GM19193 (cell line): Measurements from ENCODE around the gene ACACA.

Experiments used
- POLR2A ChIP-seq: IDR thresholded peaks from 4 replicates; pipeline ENCODE4 v1.6.1; 2011; ENCODE audit not compliant: insufficient read depth, insufficient read length; ENCODE audit errors: extremely low read depth

Gene ACACA

DNA sequence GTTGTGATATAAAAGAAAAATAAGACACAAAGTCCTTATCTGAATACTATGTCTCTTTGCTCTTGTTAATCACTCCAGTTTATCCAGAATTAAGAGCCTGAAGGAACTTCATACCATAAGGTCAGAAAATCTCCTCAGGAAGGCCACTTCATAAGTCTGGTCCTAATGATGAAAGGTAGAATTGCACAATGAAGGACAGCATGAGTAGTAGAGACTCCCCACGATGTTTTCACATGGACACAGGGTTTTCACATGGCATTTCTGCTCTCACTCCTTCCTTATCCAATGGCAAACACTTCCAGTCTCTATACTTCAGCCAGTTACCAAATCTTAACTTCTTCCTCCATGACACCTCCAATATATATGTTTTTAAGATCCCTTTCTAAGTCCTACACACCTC, 41.0 kb downstream of the ACACA start:
- no peak for TF ChIP-seq POLR2A

GRCh38 chr17:37361543-37361942, 45.1 kb downstream of the ACACA start:
- no peak for TF ChIP-seq POLR2A

DNA sequence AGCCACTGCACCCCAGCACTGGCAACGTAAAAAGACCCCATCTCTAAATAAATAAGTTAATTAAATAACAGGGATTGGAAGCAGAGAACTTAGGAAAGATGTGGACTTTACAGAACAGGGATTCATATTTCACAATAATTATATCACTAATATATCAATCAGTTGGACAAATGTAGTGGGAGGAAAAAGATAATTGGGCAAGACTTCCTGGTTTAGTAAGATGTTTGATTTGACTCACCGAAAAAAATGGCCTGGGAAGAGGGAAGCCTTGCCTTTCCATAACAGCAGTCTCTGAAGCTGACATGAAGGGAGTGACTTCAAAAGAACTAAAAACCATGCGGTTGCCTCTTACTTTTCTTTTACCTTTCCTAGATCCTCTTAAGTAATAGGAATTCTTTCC, 46.0 kb downstream of the ACACA start:
- no peak for TF ChIP-seq POLR2A

- no peak for TF ChIP-seq POLR2A
Measured at GRCh38 chr17:37359682-37360188, 46.9 kb downstream of the ACACA start.

- peak; percentile 72 for TF ChIP-seq POLR2A
Measured at GRCh38 chr17:37358830-37359681, 47.6 kb downstream of the ACACA start.

DNA sequence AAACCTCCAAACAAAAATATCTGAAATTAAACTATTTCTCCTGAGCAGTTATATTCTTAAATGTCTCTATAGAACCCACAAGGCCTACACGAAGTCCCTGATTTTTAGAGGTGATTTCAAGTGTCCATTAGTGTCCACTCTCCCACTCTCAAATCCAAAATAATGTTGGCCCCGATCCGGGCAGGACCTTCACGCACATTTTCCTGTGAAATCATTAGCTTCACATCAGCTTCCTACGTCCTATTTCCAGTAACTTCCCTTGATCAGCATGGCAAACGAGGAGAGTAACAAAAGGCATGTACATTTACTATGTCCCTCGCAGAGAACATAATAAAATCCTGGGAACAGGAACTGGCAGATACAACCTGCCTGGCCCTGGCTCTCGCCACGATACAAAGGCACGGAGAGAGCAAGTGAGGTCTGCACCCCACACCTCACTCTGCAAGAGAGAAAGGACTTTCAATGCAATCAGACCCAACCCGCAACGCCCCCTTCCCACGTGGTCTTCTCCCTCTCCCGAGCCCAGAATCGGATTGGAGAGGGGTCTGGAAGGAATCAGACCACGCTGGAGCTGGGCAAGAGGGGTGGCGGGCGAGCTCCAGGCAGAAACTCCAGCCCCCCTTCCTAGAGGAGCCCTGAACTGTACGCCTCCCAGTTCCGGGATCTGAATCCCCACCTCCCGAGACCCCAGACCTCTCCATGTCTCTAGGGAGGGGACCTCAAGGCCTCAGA, 48.4 kb downstream of the ACACA start:
- TF ChIP-seq POLR2A: no peak

- TF ChIP-seq POLR2A: no peak
Measured at GRCh38 chr17:37344519-37344918, 62.1 kb downstream of the ACACA start.

DNA sequence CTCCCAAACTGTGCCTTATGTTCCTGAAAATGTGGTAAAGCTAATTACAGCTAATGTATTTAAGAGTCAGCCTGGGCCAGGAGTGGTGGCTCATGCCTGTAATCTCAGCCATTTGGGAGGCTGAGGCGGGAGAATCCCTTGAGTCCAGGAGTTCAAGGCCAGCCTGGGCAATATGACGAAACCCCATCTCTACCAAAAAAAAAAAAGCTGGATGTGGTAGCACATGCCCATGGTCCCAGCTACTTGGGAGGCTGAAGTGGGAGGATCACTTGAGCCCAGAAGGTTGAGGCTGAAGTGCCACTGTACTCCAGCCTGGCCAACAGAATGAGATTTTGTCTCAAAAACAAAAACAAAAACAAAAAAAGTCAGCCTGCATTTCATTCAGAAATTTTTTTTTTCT, 64.0 kb downstream of the ACACA start:
- no peak for TF ChIP-seq POLR2A

GRCh38 chr17:37340804-37341203, 65.8 kb downstream of the ACACA start:
- TF ChIP-seq POLR2A: no peak

- no peak for TF ChIP-seq POLR2A
Measured at GRCh38 chr17:37339321-37339720, 67.3 kb downstream of the ACACA start.

DNA sequence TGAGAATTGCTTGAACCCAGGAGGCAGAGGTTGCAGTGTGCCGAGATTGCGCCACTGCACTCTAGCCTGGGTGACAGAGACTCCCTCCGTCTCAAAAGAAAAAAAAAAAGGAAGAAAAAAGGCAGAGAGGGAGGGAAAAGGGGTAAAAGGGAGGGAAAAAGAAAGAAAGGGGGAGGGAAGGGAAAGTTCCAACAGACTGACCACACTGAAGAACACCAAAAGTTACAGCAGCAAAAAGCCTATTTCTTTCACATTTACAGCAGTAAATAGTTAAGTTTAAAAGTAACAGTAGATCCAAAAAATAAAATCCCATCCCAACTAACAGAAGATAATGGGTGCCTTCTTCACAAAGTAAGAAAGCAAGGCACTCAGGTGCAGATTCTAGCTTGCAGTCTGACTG, 67.8 kb downstream of the ACACA start:
- TF ChIP-seq POLR2A: no peak

- no peak for TF ChIP-seq POLR2A
Measured at GRCh38 chr17:37327341-37328090, 79.1 kb downstream of the ACACA start.

DNA sequence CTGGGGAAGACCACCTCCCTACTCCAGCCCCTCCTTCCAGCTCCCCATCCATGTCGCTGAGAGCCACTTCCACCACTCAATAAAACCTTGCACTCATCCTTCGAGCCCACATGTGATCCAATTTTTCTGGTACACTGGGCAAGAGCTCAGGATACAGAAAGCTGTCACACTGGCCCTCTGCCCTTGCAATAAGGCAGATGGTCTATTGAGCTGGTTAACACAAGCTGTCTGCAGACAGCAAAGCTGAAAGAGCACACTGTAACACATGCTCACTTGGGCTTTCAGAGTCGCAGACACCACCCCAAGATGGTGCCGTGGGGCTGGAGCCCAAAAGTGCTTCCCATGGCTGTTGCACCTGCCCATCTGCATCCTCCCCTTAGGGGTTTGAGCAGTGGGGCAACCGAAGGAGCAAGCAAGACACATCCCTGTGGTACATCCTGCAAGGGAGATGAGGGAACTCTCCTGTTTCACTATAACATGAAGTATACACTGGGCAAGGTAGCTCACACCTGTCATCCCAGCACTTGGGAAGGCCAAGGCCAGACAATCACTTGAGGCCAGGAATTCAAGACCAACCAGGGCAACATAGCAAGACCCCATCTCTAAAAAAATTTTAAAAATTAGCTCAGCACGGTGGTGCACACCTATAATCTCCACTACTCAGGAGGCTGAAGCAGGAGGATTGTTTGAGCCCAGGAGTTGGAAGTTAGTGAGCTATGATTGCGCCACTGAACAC, 83.6 kb downstream of the ACACA start:
- TF ChIP-seq POLR2A: no peak

DNA sequence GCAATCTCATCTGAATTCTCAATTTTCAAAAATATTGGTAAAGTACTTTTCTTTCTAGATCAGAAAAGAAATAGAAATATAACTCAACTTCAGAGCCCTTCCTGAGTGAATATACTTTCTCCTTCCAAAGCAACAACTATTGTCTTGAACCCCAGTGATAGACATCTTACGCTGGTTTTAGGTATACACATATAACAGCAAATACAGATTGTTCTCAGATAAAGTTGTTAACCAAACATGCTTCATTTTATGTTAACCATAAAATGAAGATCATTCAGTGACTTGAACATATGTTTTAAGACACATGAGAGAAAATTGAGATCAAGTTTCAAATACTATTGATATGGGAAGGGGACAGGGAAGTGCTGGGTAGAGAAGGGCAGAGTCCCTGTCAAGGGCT, 84.5 kb downstream of the ACACA start:
- no peak for TF ChIP-seq POLR2A
